Endothelial cell of umbilical vein (primary cell): ENCODE results near the gene SLC6A1. TPM values are rescaled to one million over a fixed set of nuclear protein-coding genes. Genes with fewer than 3 reads are reported as not detected.

Experiments
- BruUV-seq: library from RNA; stranded (reverse); fragments of 400-500 nt; replicated peaks from 2 replicates; lab custom pipeline; 2021; lab: Mats Ljungman, UMichigan
- CTCF ChIA-PET: fragments of 300-600, 350-600 bp; sonication (Branson Sonifier 250); formaldehyde crosslinking; loops from one replicate; lab custom pipeline; 2021; ENCODE audit warnings: antibody characterized with exemption, inconsistent platforms; lab: Charles Lee
- POLR2A ChIA-PET: fragments of 300-600, 350-600 bp; sonication (Branson Sonifier 250); formaldehyde crosslinking; loops from one replicate; lab custom pipeline; 2021; ENCODE audit warnings: antibody characterized with exemption, inconsistent platforms; lab: Charles Lee
- DNase-seq: peaks from one replicate; pipeline ENCODE4 v3.0.0-alpha.2; 2011; ENCODE audit warnings: low read depth, low spot score
- FAIRE-seq: peaks from 2 replicates; lab custom pipeline; 2011; peaks lifted over from hg19 to GRCh38; lab: Jason Lieb, UNC
- H2AFZ ChIP-seq: 2 replicates; pipeline ENCODE4 v1.6.0; 2012; ENCODE audit warnings: low read depth, low read length, control low read depth, inconsistent platforms
- H3K27ac ChIP-seq: 2 replicates; pipeline ENCODE4 v1.5.1; 2011; ENCODE audit warnings: low read depth, mild to moderate bottlenecking, control low read depth, low read length, moderate library complexity; ENCODE audit not compliant: insufficient read depth
- H3K27me3 ChIP-seq, 2 experiments: 2 replicates each; pipeline versions ENCODE4 v1.6.0 to v1.6.1; 2011; ENCODE audit warnings: low read length in 2 of 2, mixed read lengths in 1 of 2; ENCODE audit not compliant: control insufficient read depth in 2 of 2, insufficient read depth in 2 of 2
- H3K36me3 ChIP-seq, 2 experiments: 2 replicates in 1 of 2; 3 replicates in 1 of 2; pipeline ENCODE4 v1.5.1; 2011; ENCODE audit warnings: low read length in 2 of 2, mild to moderate bottlenecking in 1 of 2, moderate library complexity in 1 of 2; ENCODE audit not compliant: control insufficient read depth in 2 of 2, insufficient read depth in 2 of 2; ENCODE audit errors: extremely low read depth in 1 of 2
- H3K4me1 ChIP-seq: 3 replicates; pipeline ENCODE4 v1.5.1; 2011; ENCODE audit warnings: mild to moderate bottlenecking, low read length; ENCODE audit not compliant: control insufficient read depth, insufficient read depth; ENCODE audit errors: extremely low read depth
- H3K4me2 ChIP-seq: 2 replicates; pipeline ENCODE4 v1.6.1; 2011; ENCODE audit warnings: low read length, control low read depth, mixed read lengths; ENCODE audit not compliant: insufficient read depth
- H3K4me3 ChIP-seq, 3 experiments: fragments of 200-600 bp in 1 of 3; sonication (generic), shearing (Covaris generic) in 1 of 3; replicated peaks in 1 of 3; 2 replicates each; pipeline ENCODE4 v1.5.1; 2011 to 2016; ENCODE audit warnings: control low read depth in 3 of 3, low read length in 3 of 3, mild to moderate bottlenecking in 2 of 3, inconsistent platforms in 1 of 3, low read depth in 1 of 3, moderate library complexity in 1 of 3; ENCODE audit not compliant: insufficient read depth in 1 of 3
- H3K79me2 ChIP-seq: 2 replicates; pipeline ENCODE4 v1.6.0; 2012; ENCODE audit warnings: low read length, inconsistent platforms; ENCODE audit not compliant: control insufficient read depth, insufficient read depth
- H3K9ac ChIP-seq: replicated peaks from 2 replicates; pipeline ENCODE3; 2011; ENCODE audit warnings: low read length, control low read depth; ENCODE audit not compliant: insufficient read depth; ENCODE audit errors: extremely low read depth
- H3K9me1 ChIP-seq: replicated peaks from 3 replicates; pipeline ENCODE4 v1.6.0; 2011; ENCODE audit warnings: mild to moderate bottlenecking, low read length; ENCODE audit not compliant: control insufficient read depth, insufficient read depth; ENCODE audit errors: extremely low read depth
- H3K9me3 ChIP-seq: replicated peaks from 2 replicates; pipeline ENCODE4 v1.5.1; 2012; ENCODE audit warnings: low read length, inconsistent platforms; ENCODE audit not compliant: control insufficient read depth, insufficient read depth
- H4K20me1 ChIP-seq: replicated peaks from 2 replicates; pipeline ENCODE3; 2011; ENCODE audit warnings: mild to moderate bottlenecking, low read length; ENCODE audit not compliant: control insufficient read depth, insufficient read depth; ENCODE audit errors: extremely low read depth
- CTCF ChIP-seq, 2 donors: IDR thresholded peaks; 1 replicate in 1 of 2; 2 replicates in 1 of 2; pipeline ENCODE4 v1.5.1; 2011; ENCODE audit warnings: low read length in 2 of 2, mild to moderate bottlenecking in 2 of 2, moderate library complexity in 2 of 2, control low read depth in 1 of 2, inconsistent platforms in 1 of 2, low read depth in 1 of 2; ENCODE audit not compliant: insufficient read depth in 1 of 2; ENCODE audit errors: extremely low read depth in 1 of 2
- EZH2 ChIP-seq: IDR thresholded peaks from 2 replicates; pipeline ENCODE4 v1.6.1; 2012; ENCODE audit warnings: borderline replicate concordance, low read depth, mild to moderate bottlenecking, moderate library complexity, low read length, inconsistent platforms; ENCODE audit not compliant: severe bottlenecking
- MAX ChIP-seq: IDR thresholded peaks from 2 replicates; pipeline ENCODE4 v1.6.1; 2011; ENCODE audit not compliant: insufficient read depth, insufficient read length
- POLR2AphosphoS5 ChIP-seq: IDR thresholded peaks from 2 replicates; pipeline ENCODE4 v1.6.1; 2012; ENCODE audit warnings: low read depth, mild to moderate bottlenecking, control low read depth, low read length, moderate library complexity; ENCODE audit not compliant: insufficient read depth
- dilution Hi-C: fragments of 300-500 bp; cut with MboI; formaldehyde crosslinking; loops from one replicate; pipeline ENCODE4 v1.15.0; 2019; ENCODE audit warnings: low sequenced_read_pairs; ENCODE audit not compliant: extremely low pct_ligation_motif_present
- intact Hi-C: fragments of 100-400 bp; cut with micrococcal nuclease; formaldehyde crosslinking; loops from one replicate; pipeline ENCODE4 v1.10.0; 2022
- polyA plus RNA-seq, 4 experiments: library from polyadenylated mRNA; depleted of rRNA in 3 of 4; stranded (reverse) in 3 of 4; unstranded in 1 of 4; fragments of >200 nt; gene quantifications; 2 replicates each; pipeline versions ENCODE4 v1.2.1 to v1.2.3, GENCODE V29; 2011 to 2012; ENCODE audit warnings: missing spikeins in 1 of 4
- total RNA-seq: library from RNA; stranded (reverse); gene quantifications from 2 replicates; pipeline ENCODE4 v1.2.3, GENCODE V29; 2021

Gene SLC6A1
- total and polyA plus RNA-seq, 2 donors (not counting 3 experiments of a cell fraction or from before 2014, with no cell fraction given), result not detected

GRCh38 chr3:11035757-11036505 lies 43.4 kb downstream of the SLC6A1 start:
- ChIA-PET CTCF (interaction anchor here (0.9 to 1.3 kb wide), 2 partner anchors 12 to 25 kb away, joined by 3 to 5 read pairs; no protein-coding TSS in a partner anchor), POLR2A (no interaction called here)
- Histone ChIP-seq H3K4me1 (no peaks in the 10 kb centered on the region), H3K79me2 (no peaks in the 10 kb centered on the region), H3K4me2 (no peak overlapping the region), H3K27me3 (peaks cover 27% of the 10 kb centered on the region in 2 experiments), H3K9me1 (no peaks in the 10 kb centered on the region), H3K27ac (no peak overlapping the region), H2AFZ (no peak overlapping the region), H3K4me3 (no peak overlapping the region), H4K20me1 (no peaks in the 10 kb centered on the region), H3K9me3 (no peaks in the 10 kb centered on the region), H3K36me3 (no peaks in the 10 kb centered on the region), H3K9ac (no peak overlapping the region)
- dilution Hi-C loops (no loop called here), intact Hi-C loops (no loop called here)
- no peak for TF ChIP-seq CTCF (IDR thresholded peaks at IDR 0.05; ENCODE audit: extremely low read depth in 1 of 2, insufficient read depth in 1 of 2, low read depth in 1 of 2, low read length in 2 of 2)
- no peak for TF ChIP-seq POLR2AphosphoS5
- DNase-seq (no peak), FAIRE-seq (no peak)
- BruUV-seq, result no TSS peak

GRCh38 chr3:11037241-11037873 lies 44.8 kb downstream of the SLC6A1 start:
- Histone ChIP-seq H3K36me3 (no peaks in the 10 kb centered on the region), H4K20me1 (no peaks in the 10 kb centered on the region), H3K9ac (no peak overlapping the region), H3K27me3 (peaks cover 27 to 28% of the 10 kb centered on the region in 2 experiments), H3K4me2 (no peak overlapping the region), H3K9me1 (no peaks in the 10 kb centered on the region), H3K79me2 (no peaks in the 10 kb centered on the region), H3K27ac (no peak overlapping the region), H3K4me1 (no peaks in the 10 kb centered on the region), H3K4me3 (no peak overlapping the region), H2AFZ (no peak overlapping the region), H3K9me3 (no peaks in the 10 kb centered on the region)
- CTCF ChIA-PET, result interaction anchor here (1.0 kb wide), 1 partner anchor 8 kb away, joined by 3 read pairs; no protein-coding TSS in a partner anchor
- BruUV-seq, result no TSS peak
- no peak for FAIRE-seq
- peak; percentile 48 for DNase-seq
- POLR2A ChIA-PET, result no interaction called here
- TF ChIP-seq MAX (no peak), EZH2 (peak; percentile 22)
- intact Hi-C loops, result no loop called here
- dilution Hi-C loops, result no loop called here
